Parathyroid adenoma (tissue), 2 donors: ENCODE measurements around the gene TTC39A.

Experiments
- H2AFZ ChIP-seq: fragments of 300-600 bp; sonication (generic); one replicate; pipeline ENCODE4 v1.7.0; 2017; ENCODE audit warnings: antibody characterized with exemption, mild to moderate bottlenecking
- H3K27ac ChIP-seq: fragments of 300-600 bp; sonication (generic); one replicate; pipeline ENCODE4 v1.7.0; 2017
- H3K27me3 ChIP-seq: fragments of 300-600 bp; sonication (generic); one replicate; pipeline ENCODE4 v1.7.0; 2017; ENCODE audit warnings: low read length; ENCODE audit not compliant: control insufficient read depth, insufficient read depth
- H3K36me3 ChIP-seq: fragments of 300-600 bp; sonication (generic); one replicate; pipeline ENCODE4 v1.7.0; 2017; ENCODE audit warnings: low read length; ENCODE audit not compliant: control insufficient read depth, insufficient read depth
- H3K4me1 ChIP-seq: fragments of 300-600 bp; sonication (generic); one replicate; pipeline ENCODE4 v1.7.0; 2017; ENCODE audit warnings: control low read depth
- H3K4me2 ChIP-seq: fragments of 300-600 bp; sonication (generic); one replicate; pipeline ENCODE4 v1.7.0; 2017; ENCODE audit warnings: low read length
- H3K4me3 ChIP-seq: fragments of 300-600 bp; sonication (generic); one replicate; pipeline ENCODE4 v1.7.0; 2017; ENCODE audit warnings: low read depth, low read length
- H3K79me2 ChIP-seq: fragments of 300-600 bp; sonication (generic); one replicate; pipeline ENCODE4 v1.7.0; 2017; ENCODE audit warnings: control low read depth
- H3K9ac ChIP-seq: fragments of 300-600 bp; sonication (generic); one replicate; pipeline ENCODE4 v1.7.0; 2017; ENCODE audit warnings: mild to moderate bottlenecking
- H3K9me3 ChIP-seq: fragments of 300-600 bp; sonication (generic); one replicate; pipeline ENCODE4 v1.7.0; 2017; ENCODE audit warnings: low read length; ENCODE audit not compliant: control insufficient read depth
- TF ChIP-seq, protein P1 (sequence below): fragments of 300-600 bp; sonication (generic); IDR thresholded peaks from one replicate; pipeline ENCODE4 v1.7.0; 2017; ENCODE audit warnings: antibody characterized with exemption, mild to moderate bottlenecking
- donor health status: primary hyperparathyroidism.

Gene TTC39A

DNA sequence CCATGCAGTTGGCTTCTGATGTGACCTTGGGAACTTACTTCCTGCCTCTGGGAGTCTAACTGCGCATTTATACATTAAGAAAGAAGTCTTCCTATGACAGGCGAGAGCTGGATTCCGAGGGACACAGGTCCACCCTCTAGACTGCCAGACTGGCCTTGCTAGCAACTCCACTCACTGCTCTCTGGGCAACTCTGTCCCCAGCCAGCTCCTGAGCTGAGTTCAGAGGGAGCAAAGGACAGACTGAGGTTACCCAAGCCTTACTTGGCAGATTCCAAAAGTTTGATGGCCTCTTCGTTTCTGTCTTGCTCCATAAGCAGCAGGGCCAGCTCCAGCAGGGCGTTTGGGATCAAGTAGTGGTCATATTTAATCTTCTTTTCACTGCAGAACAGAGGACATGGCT, 41.8 kb downstream of the TTC39A start:
- TF ChIP-seq, protein P1, sequence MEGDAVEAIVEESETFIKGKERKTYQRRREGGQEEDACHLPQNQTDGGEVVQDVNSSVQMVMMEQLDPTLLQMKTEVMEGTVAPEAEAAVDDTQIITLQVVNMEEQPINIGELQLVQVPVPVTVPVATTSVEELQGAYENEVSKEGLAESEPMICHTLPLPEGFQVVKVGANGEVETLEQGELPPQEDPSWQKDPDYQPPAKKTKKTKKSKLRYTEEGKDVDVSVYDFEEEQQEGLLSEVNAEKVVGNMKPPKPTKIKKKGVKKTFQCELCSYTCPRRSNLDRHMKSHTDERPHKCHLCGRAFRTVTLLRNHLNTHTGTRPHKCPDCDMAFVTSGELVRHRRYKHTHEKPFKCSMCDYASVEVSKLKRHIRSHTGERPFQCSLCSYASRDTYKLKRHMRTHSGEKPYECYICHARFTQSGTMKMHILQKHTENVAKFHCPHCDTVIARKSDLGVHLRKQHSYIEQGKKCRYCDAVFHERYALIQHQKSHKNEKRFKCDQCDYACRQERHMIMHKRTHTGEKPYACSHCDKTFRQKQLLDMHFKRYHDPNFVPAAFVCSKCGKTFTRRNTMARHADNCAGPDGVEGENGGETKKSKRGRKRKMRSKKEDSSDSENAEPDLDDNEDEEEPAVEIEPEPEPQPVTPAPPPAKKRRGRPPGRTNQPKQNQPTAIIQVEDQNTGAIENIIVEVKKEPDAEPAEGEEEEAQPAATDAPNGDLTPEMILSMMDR: no peak
- peaks cover 6% of the 10 kb centered on the region for H3K4me1 ChIP-seq
- no peaks in the 10 kb centered on the region for H3K9me3 ChIP-seq
- no peak overlapping the region for H3K4me3 ChIP-seq
- no peaks in the 10 kb centered on the region for H3K27me3 ChIP-seq
- H3K36me3 ChIP-seq: no peaks in the 10 kb centered on the region
- H3K79me2 ChIP-seq: no peaks in the 10 kb centered on the region
- H2AFZ ChIP-seq: no peak overlapping the region
- H3K9ac ChIP-seq: no peak overlapping the region
- H3K27ac ChIP-seq: no peak overlapping the region
- no peak overlapping the region for H3K4me2 ChIP-seq

DNA sequence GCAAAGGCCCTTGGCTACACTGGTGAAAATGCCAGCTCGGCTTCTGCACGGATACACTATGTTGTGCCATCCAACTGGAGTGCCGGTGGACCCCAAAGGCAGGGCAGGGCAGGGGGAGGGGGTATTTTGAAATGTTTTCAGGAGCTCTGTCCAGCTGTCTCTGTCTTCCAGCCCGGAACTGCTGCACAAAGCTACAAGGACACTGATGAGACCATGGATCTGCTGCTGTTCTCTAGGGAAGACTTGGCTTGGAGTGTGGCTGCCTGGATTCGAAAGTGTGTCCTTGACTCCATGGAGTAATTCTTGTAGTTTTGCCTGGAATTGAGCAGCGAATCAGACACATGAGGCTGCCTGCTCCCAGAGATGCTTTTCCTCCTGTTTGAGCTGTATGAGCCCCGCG, 42.4 kb downstream of the TTC39A start:
- Histone ChIP-seq H3K9me3 (no peaks in the 10 kb centered on the region), H3K4me3 (no peak overlapping the region), H3K9ac (no peak overlapping the region), H3K36me3 (no peaks in the 10 kb centered on the region), H3K27ac (no peak overlapping the region), H3K79me2 (no peaks in the 10 kb centered on the region), H3K27me3 (no peaks in the 10 kb centered on the region), H2AFZ (no peak overlapping the region), H3K4me2 (no peak overlapping the region), H3K4me1 (peaks cover 6% of the 10 kb centered on the region)
- TF ChIP-seq, protein P1: no peak

DNA sequence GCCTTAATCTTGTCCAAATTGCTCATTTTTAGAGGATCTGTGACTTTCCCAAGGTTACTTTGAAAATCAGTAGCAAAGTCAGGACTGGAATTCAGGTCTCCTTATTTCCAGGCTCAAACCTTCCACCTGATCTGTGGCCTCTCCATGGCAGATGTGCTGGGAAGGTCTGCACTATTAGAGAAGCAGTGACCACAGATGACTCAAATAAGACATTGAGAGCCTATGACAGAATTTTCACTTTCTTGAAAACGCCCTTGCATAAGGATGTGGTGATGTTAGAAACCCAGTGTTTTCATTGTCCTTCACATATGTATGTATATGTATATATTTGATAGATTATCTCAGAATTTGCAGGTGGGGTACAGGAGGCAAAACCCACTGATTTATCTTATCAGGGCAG, 45.3 kb downstream of the TTC39A start:
- no peak overlapping the region for H2AFZ ChIP-seq
- no peak overlapping the region for H3K27ac ChIP-seq
- no peaks in the 10 kb centered on the region for H3K36me3 ChIP-seq
- H3K27me3 ChIP-seq: no peaks in the 10 kb centered on the region
- peaks cover 6% of the 10 kb centered on the region for H3K4me1 ChIP-seq
- no peaks in the 10 kb centered on the region for H3K79me2 ChIP-seq
- TF ChIP-seq, protein P1: no peak
- H3K4me3 ChIP-seq: no peak overlapping the region
- no peak overlapping the region for H3K9ac ChIP-seq
- H3K9me3 ChIP-seq: no peaks in the 10 kb centered on the region
- peak overlapping the region; percentile 26 for H3K4me2 ChIP-seq

DNA sequence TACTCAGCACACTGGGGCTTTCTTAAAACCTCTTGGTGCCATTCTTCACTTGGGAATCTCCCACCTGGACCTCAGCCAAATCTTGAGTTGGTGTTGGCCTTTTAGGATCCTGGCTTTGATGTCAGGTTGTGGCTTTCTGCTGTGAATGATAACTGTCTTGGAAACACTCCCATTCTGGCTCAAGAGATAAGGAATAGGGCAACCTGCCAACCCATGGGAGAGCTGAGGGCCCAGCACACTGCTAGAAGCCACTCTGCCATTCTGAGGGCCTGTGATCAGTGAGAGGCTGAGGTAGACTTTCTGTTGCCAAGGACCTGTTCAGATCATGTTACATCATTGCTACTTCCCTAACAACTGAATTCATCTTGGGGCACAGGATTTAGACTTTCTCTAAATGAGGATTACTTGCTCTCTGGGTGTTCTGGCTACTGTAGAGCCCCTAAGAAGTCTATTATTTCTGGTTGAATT, 45.8 kb downstream of the TTC39A start:
- no peaks in the 10 kb centered on the region for H3K27me3 ChIP-seq
- no peaks in the 10 kb centered on the region for H3K36me3 ChIP-seq
- peaks cover 6% of the 10 kb centered on the region for H3K4me1 ChIP-seq
- H3K4me3 ChIP-seq: no peak overlapping the region
- H3K9me3 ChIP-seq: no peaks in the 10 kb centered on the region
- TF ChIP-seq, protein P1: no peak
- H3K27ac ChIP-seq: no peak overlapping the region
- H3K4me2 ChIP-seq: peak overlapping the region; percentile 26
- no peaks in the 10 kb centered on the region for H3K79me2 ChIP-seq
- no peak overlapping the region for H3K9ac ChIP-seq
- no peak overlapping the region for H2AFZ ChIP-seq

DNA sequence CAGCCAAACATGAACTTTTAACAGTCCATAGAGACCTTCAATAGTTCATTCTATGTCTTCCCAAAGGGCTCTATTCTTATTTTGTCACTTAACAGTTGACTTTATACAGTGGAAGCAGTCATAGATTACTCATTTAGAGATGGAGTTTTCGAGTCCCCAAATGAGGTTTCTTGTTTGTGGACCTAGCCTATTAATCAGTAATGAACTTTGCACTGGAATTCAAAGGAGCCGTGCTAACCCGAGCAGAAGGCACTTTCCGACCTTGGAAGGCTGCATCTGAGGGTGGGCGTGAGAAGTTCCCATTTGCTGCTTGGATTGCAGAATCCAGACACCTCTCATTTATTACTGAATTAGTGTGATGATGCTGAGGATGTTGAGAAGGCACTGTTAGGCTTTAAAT, 46.4 kb downstream of the TTC39A start:
- H3K27me3 ChIP-seq: no peaks in the 10 kb centered on the region
- no peaks in the 10 kb centered on the region for H3K79me2 ChIP-seq
- no peak overlapping the region for H2AFZ ChIP-seq
- no peaks in the 10 kb centered on the region for H3K36me3 ChIP-seq
- H3K4me2 ChIP-seq: no peak overlapping the region
- H3K4me3 ChIP-seq: no peak overlapping the region
- no peak overlapping the region for H3K9ac ChIP-seq
- no peaks in the 10 kb centered on the region for H3K9me3 ChIP-seq
- TF ChIP-seq, protein P1: no peak
- H3K4me1 ChIP-seq: peaks cover 6% of the 10 kb centered on the region
- no peak overlapping the region for H3K27ac ChIP-seq
